NCI-H187 treated with DMSO at 0.1 percent for 48 hours (cell line): ENCODE results near the gene MAST4.
A peak's percentile ranks its signal among the peaks of the same experiment; 100 is the strongest.

ENCODE experiments used
- DNase-seq: peaks from one replicate; lab custom pipeline; 2025; lab: John Stamatoyannopoulos, UW

The MAST4 gene

DNA sequence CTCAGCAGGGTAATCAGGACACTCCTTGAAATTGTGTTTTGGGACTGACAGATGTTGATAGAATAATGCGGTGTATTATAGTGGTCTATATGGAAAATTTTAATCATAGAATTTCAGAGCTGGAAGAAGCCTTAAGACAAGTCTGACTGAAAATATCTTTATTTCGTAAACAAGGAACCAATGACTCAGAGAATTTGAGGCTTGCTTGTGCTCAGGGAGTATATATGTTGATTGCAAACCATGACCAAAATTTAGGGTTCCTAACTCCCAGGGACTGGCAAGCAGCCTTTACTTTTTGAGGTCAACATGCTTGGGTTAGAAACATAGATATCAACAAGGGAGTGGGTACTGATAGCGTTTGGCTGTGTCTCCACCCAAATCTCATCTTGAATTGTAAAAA lies 313.2 kb downstream of the MAST4 start:
- no peak for DNase-seq

- DNase-seq = no peak
Measured at GRCh38 chr5:66912787-66913186, 316.6 kb downstream of the MAST4 start.

- no peak for DNase-seq
Measured at GRCh38 chr5:66915531-66915930, 319.3 kb downstream of the MAST4 start.

DNA sequence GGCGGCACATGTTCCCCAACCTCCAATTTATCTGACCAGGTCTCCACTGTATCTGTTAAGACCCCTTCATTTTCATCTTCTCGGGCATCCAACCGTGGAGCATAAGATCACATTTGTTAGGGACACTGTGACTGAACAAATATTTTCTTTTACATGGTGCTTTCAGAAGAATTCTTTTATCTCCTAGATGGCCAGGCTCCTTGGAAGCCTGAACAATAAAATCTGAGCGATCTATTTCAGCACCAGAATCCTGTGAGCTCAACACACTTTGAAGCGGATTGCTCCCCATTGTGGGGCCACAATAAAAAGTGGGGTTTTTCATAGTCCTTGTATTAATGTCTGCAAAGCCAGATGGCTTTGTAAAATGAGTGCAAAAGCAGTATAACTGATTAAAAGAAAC lies 326.7 kb downstream of the MAST4 start:
- no peak for DNase-seq

DNA sequence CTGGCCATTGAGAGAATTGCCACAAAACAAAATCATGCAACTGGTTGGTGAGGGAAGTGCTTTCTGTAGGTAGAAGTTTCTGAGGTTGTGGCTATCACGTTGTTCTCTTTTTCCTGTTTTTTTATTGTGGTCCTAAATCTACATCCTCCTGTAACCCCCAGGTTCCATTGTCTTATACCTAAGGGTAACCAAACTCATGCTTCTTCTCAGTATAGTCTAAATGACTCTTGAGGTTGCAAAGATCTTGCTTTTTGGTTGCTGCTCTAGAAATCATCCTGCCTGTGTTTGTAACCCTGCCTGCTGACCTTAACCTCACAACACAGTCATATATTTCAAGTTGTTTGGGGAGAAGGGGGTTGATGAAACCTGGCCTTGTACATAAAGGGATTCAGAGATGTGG lies 327.3 kb downstream of the MAST4 start:
- DNase-seq = no peak

DNA sequence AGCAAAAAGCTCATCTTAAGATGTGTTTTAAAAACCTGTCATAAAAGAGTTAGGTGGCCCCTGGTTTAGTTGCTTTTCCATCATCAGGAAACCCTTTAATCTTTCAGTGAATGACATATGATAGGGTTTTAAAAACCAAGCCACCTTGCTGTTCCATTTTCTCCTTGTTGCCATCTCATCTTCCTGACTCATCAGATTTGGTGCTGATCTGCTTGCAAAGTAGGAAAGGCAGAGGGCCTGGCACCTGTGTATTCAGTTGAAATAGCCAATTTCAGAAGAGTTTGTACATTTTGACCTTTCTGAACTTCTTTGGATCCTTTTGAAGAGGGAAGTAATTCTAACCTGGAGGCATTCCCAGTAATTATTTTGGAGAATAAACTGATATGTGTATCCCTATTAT lies 327.7 kb downstream of the MAST4 start:
- DNase-seq = no peak

DNA sequence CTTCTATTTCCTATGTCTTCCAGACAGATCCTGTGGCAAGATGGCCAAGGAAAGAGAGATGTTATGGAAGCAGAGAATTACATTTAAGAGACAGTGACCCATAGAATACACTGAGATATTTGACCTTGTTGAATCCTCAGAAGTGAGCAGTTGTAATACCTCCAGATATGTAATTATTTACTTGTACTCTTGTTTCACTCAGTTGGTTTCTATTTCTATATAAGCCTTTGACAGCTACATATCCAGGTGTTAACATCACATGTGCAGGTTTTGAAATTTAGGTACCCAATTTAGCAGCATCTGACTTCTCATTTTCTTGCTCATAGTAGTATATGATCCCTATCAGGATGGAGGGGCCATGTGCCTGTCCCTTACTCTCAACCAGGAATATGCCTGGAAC lies 330.9 kb downstream of the MAST4 start:
- no peak for DNase-seq

DNA sequence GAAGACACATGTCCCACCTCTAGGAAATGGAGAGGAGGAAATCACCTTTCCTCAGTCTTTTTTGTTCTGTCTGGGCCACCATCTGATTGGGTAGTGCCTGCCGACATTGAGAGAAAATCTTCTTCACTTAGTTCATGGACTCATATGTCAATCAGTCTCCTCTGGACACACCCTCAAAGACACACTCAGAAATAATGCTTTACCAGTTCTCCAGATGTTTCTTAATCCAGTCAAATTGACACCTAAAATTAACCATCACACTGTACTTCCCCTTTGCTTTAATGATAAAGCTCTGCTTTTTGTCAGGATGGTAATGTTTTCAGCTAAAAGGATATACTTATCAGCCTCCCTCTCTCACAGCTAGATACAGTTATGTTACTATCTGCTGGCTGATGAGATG lies 333.1 kb downstream of the MAST4 start:
- no peak for DNase-seq

GRCh38 chr5:66929995-66930394 lies 333.8 kb downstream of the MAST4 start:
- DNase-seq = no peak

DNA sequence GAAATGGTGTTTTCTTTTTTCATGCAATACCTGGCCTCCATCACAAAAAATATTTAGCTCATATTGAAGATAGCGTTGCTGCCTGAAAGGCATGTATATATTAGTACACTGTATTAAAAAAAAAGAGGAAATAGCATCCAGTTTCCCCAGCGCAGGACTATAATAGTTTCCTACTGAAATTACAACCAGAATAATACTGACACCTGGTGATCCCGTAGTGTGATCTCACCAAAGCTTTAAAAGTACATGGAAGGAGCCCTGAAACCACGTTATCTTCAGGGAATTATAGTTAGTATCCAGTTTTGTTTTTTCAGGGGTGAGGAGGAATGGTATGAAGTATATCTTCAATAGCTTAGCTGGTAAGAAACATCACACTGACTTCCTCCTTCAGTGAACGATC lies 335.5 kb downstream of the MAST4 start:
- no peak for DNase-seq

- DNase-seq = no peak
Measured at GRCh38 chr5:66932457-66932856, 336.3 kb downstream of the MAST4 start.

DNA sequence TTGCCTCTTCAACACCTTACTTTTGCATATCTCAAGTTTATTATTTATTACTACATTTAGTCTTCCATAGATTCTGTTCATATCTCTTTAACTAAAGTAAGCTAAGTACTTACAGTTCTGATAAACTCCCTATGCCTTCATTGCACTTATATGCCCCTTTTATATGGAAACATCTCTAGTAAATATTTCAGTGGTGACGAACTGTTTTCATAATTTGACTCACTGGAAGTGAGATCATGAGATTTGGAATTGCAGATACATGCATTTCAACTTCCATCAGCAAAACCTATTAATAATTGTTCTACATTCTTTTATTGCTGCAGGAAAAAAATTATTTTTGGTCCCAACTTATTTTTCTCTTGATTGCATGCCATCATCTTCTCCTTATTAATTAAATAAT lies 336.9 kb downstream of the MAST4 start:
- no peak for DNase-seq

DNA sequence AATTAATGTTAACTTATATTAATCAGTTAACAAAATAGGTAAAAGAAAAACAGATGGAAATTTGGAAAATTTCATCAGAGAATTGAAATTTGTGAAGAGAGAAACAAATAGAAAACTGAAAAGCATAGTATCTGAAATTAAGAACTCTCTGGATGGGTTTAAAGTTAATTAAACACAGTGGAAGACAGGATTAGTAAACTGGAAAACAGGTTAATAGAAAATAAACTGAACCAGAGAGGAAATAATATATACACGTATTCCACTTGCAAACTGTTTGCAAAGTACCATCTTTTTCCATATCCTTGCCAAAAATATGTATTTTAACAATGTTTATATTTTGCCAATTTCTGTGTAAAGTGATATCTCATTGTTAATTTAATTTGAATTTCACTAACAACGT lies 342.9 kb downstream of the MAST4 start:
- DNase-seq = no peak

DNA sequence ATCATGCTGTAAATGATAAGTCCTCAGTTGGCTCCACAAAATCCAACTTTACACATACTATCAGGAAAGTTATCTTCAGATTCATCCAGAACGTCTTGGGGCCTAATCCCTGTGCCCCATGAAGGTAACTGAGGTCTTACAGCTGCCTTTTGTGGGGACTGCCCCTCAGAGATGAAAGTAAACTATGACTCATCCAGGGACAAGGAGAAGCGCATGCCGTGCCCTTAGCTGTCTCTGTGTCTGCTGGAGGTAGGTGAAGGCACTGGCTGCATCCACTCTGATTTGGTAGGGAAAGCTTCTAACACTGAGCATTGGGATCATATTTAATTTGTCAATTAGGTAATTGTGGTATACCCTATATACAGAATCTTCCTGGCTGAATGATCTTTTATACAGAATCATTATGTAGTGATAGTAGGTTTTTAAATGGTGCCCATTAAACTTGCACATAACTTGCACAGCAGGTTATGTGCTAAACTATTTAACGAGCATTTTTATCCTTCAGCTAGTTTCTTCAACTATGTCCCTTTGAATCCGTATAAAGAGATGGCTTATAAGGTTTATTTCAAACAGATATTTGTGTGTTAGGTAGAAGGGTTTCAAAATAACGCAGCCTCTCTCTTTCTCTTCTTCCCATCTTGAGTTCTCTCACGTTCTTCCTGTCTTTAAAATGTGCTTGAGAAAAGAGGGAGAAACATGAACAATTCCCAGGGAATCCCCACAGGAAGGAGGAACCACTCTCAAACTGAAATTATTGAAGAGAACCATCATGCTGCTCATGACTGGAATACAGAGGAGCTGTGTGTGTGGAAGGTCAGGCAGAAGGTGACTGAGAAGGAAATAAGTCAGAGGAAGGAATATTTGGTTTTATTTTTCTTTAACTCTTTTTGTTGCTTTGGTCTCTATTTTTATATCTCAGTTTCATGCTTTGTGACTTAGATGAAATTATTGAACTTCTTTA lies 349.5 kb downstream of the MAST4 start:
- no peak for DNase-seq

DNA sequence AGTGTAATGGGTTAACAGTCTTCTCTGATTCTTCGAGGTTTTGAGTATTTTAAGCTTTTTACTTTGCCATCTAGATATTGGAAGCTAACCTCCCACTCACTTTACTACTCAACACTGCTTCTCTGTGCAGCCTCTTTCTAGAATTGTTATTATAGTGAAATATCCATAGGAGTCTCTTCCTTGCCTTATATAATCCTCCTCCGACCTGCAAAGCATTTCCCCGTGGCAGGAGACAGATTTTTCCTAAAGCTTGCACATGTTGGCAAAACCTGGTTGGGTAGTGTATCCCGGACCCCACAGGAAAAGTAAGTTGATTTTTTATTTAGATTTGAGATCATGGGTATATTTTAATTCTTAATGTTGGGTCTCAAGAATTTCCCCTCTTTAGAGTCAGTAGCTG lies 351.3 kb downstream of the MAST4 start:
- no peak for DNase-seq

- no peak for DNase-seq
Measured at GRCh38 chr5:66949066-66949465, 352.9 kb downstream of the MAST4 start.

- DNase-seq = no peak
Measured at GRCh38 chr5:66952153-66952552, 356.0 kb downstream of the MAST4 start.

- DNase-seq = no peak
Measured at GRCh38 chr5:66956439-66956838, 360.2 kb downstream of the MAST4 start.

- DNase-seq = no peak
Measured at GRCh38 chr5:66958201-66958979, 362.2 kb downstream of the MAST4 start.

DNA sequence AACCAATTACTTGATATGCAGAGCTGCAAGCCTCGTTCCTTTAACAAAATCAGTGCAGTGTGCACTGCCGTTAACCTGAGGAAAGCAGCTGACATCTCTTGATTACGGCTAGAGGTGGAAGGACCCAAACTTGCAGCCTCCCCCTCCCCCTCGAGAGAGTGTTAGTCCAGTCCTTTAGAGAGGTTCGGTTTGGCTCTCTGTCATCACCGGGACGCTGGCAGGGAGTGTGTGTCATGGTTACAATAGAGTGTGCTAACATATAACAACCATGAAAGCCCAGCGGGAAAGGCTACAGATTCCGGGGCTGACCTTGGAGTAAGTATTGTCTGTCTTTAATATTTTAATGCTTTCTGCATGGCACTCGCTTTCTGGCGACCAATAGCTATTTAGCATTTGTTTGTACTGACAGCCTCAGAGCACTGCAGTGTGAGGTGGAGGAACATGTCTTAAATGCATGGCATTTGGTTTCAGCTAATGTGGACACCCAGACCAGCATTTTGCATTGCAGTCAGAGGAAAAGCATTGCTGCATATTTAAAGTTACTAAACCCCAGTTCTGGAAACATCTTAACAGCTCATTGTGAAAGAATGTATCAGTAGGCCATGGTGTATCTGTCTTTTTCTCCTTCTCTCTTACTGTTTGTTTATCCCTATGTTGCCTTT lies 362.9 kb downstream of the MAST4 start:
- no peak for DNase-seq

DNA sequence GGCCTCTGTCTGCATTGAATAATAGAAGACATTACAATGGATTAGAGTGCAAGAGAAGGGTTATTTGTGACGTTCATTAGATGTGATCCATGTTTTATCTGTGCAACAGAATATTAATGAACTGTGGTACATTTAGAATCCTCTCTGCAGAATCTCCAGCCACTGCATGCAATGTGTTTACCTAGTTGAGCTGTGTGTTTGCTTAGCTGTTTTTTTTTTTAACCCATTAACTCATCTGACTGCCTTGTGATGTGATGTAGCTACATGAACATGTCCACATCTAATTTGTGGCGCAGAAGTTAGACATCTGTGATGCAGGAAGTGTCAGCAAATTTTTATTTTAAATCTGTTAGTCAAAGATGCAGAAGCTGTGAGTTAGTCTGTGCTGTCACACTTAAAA lies 363.5 kb downstream of the MAST4 start:
- DNase-seq = no peak

DNA sequence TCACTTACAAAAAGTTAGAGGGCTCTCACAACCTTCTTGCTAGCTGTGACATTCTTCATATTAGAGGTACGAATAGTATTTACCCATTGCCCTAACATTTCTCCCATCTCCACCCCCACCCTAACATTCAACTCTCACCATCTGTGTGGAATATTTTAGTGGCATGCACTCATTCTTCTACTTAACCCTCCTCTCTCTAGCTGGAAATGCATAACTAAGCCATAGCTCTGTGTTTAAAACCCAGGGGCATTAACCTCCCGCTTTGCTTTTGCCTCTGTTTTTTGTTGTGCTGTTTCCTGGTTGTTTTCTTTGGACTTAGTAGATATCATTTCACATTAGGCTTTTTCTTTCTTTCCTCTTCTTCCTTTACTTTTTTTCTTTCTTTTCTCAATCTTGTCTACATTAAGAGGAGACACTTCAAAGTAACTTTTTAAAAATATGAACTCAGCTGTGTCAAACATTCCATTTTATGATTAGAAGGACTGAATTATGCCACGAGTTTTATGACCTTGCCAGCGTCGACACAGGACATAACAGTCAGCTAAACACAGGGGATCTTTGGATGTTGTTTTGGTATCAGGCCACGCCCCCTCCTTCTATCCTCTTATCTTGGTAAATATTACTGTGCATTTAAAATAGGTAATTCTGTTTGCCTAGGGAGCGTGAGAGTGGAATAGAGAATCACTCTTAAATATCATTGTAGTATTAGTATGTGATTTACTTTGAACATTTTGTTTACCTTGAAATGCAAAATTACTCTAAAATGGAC lies 364.4 kb downstream of the MAST4 start:
- peak; percentile 39 for DNase-seq
